ENCODE results near the gene VAMP1. TPM values are rescaled to one million over a fixed set of nuclear protein-coding genes. Genes with fewer than 3 reads are reported as not detected.
"Not testable (repeated sequence)": the region's sequence is repeated elsewhere in the genome, so short reads cannot be mapped to it uniquely, and the experiment has no call there.

VAMP1 gene
- total RNA-seq, 2 donors from 2014 or later = 5.6 to 17.8 TPM

DNA sequence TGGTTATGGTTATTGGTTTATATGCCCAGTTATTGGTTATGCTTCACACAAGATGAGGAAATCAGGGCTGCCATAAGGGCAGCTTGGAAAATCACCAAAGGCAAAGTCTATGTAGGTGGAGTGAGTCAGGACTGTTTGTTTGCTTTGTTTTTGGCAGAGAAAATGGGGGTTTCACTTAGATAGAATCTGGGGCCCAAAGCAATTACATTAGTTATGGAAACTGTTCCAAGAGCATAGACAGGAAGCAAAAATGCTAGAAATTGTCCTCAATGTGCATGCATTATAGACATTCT is 2.2 kb downstream of the VAMP1 start:
- H3K27ac Mint-ChIP-seq = no peak overlapping the region
- H3K9me3 ChIP-seq (ENCODE audit: control insufficient read depth, low read length) = no peaks in the 10 kb centered on the region
- no peak for DNase-seq
- H3K9me3 Mint-ChIP-seq = no peaks in the 10 kb centered on the region
- H3K9ac ChIP-seq (ENCODE audit: extremely low read depth, low read length, poor library complexity, severe bottlenecking) = no peak overlapping the region
- no peak overlapping the region for H3K27ac ChIP-seq (ENCODE audit: low read depth, low read length)
- no peak overlapping the region for H3K4me3 Mint-ChIP-seq
- peaks cover 38% of the 10 kb centered on the region for H3K36me3 Mint-ChIP-seq (ENCODE audit: low read depth)
- no peaks in the 10 kb centered on the region for H3K27me3 ChIP-seq (ENCODE audit: control insufficient read depth, insufficient read depth, low read length, poor library complexity, severe bottlenecking)
- peaks cover 15% of the 10 kb centered on the region for H3K4me1 Mint-ChIP-seq
- H3K4me3 ChIP-seq (ENCODE audit: low read length) = no peak overlapping the region
- H3K36me3 ChIP-seq (ENCODE audit: control insufficient read depth, insufficient read depth, low read length) = peaks cover 20% of the 10 kb centered on the region
- no peaks in the 10 kb centered on the region for H3K4me1 ChIP-seq (ENCODE audit: control insufficient read depth, insufficient read depth, low read length)
- no peak for TF ChIP-seq CTCF (conservative IDR thresholded peaks at IDR 0.05)
- H3K27me3 Mint-ChIP-seq (ENCODE audit: insufficient read depth) = peaks cover 14% of the 10 kb centered on the region

DNA sequence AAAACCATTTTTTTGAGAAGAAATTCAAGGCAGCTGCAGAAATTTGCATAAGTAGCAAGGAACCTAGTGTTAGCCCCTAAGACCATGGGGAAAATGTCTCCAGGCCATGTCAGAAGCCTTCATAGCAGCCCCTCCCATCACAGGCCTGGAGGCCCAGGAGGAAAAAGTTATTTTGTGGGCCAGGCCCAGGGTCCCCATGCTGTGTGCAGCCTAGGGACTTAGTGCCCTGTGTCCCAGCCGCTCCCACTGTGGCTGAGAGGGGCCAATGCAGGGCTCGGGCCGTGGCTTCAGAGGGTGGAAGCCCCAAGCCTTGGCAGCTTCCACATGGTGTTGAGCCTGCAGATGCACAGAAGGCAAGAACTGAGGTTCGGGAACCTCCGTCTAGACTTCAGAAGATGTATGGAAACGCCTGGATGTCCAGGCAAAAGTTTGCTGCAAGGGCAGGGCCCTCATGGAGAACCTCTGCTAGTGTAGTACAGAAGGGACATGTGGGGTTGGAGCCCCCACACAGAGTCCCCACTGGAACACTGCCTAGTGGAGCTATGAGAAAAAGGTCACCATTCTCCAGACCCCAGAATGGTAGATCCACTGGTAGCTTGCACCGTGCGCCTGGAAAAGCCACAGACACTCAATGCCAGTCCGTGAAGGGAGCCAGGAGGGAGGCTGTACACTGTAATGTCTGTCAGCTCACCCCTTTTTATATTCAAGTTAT is 2.8 kb downstream of the VAMP1 start:
- DNase-seq; H3K4me3 Mint-ChIP-seq; H3K4me1 ChIP-seq (ENCODE audit: control insufficient read depth, insufficient read depth, low read length); H3K9me3 Mint-ChIP-seq; H3K27me3 ChIP-seq (ENCODE audit: control insufficient read depth, insufficient read depth, low read length, poor library complexity, severe bottlenecking); H3K27ac Mint-ChIP-seq; H3K9me3 ChIP-seq (ENCODE audit: control insufficient read depth, low read length); H3K4me3 ChIP-seq (ENCODE audit: low read length); H3K27ac ChIP-seq (ENCODE audit: low read depth, low read length); H3K9ac ChIP-seq (ENCODE audit: extremely low read depth, low read length, poor library complexity, severe bottlenecking): not testable (repeated sequence)
- peaks cover 42% of the 10 kb centered on the region for H3K36me3 Mint-ChIP-seq (ENCODE audit: low read depth)
- H3K27me3 Mint-ChIP-seq (ENCODE audit: insufficient read depth) = peaks cover 13% of the 10 kb centered on the region
- peaks cover 15% of the 10 kb centered on the region for H3K4me1 Mint-ChIP-seq
- 92 to 94% methylated on average over 9 of the region's 9 CpGs for WGBS, 2 experiments (ENCODE audit: insufficient coverage in 1 of 2, insufficient read length in 1 of 2)
- H3K36me3 ChIP-seq (ENCODE audit: control insufficient read depth, insufficient read depth, low read length) = peaks cover 20% of the 10 kb centered on the region

- H3K4me3 ChIP-seq (ENCODE audit: low read length); H3K4me1 ChIP-seq (ENCODE audit: control insufficient read depth, insufficient read depth, low read length); H3K27ac Mint-ChIP-seq; H3K27ac ChIP-seq (ENCODE audit: low read depth, low read length); H3K9me3 Mint-ChIP-seq; DNase-seq; H3K9me3 ChIP-seq (ENCODE audit: control insufficient read depth, low read length); H3K4me3 Mint-ChIP-seq; H3K9ac ChIP-seq (ENCODE audit: extremely low read depth, low read length, poor library complexity, severe bottlenecking); H3K27me3 ChIP-seq (ENCODE audit: control insufficient read depth, insufficient read depth, low read length, poor library complexity, severe bottlenecking); H3K27me3 Mint-ChIP-seq (ENCODE audit: insufficient read depth): not testable (repeated sequence)
- H3K4me1 Mint-ChIP-seq = peaks cover 15% of the 10 kb centered on the region
- peaks cover 51% of the 10 kb centered on the region for H3K36me3 Mint-ChIP-seq (ENCODE audit: low read depth)
- peaks cover 27% of the 10 kb centered on the region for H3K36me3 ChIP-seq (ENCODE audit: control insufficient read depth, insufficient read depth, low read length)
- WGBS, 2 experiments (ENCODE audit: insufficient coverage in 1 of 2, insufficient read length in 1 of 2) = 90 to 91% methylated on average over 2 to 4 of the region's 4 CpGs
Measured at GRCh38 chr12:6466751-6467150, 3.7 kb downstream of the VAMP1 start.

DNA sequence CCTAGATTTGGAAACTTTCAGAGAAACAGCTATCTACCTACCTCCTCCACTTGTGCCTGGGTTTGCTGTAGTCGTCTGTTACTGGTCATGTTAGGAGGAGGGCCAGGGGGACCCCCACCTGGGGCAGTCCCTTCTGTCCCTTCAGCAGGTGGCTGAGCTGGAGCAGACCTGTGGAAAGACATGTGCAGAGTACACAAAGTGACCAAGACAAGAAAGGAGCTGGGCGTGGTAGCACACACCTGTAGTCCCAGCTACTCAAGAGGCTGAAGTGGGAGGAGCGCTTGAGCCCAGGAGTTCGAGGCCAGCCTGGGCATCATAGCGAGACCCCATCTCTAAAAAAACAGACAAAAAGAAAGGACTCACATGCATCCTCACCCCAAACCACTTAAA is 4.3 kb downstream of the VAMP1 start:
- no peaks in the 10 kb centered on the region for H3K9me3 ChIP-seq (ENCODE audit: control insufficient read depth, low read length)
- Mint-ChIP-seq H3K4me3 (no peak overlapping the region), H3K27me3 (ENCODE audit: insufficient read depth) (peaks cover 5% of the 10 kb centered on the region), H3K4me1 (peaks cover 12% of the 10 kb centered on the region), H3K9me3 (no peaks in the 10 kb centered on the region), H3K27ac (no peak overlapping the region), H3K36me3 (ENCODE audit: low read depth) (peaks cover 57% of the 10 kb centered on the region)
- H3K9ac ChIP-seq (ENCODE audit: extremely low read depth, low read length, poor library complexity, severe bottlenecking) = no peak overlapping the region
- H3K4me3 ChIP-seq (ENCODE audit: low read length) = no peak overlapping the region
- no peak for TF ChIP-seq CTCF (conservative IDR thresholded peaks at IDR 0.05)
- H3K4me1 ChIP-seq (ENCODE audit: control insufficient read depth, insufficient read depth, low read length) = no peaks in the 10 kb centered on the region
- DNase-seq = no peak
- H3K36me3 ChIP-seq (ENCODE audit: control insufficient read depth, insufficient read depth, low read length) = peaks cover 28% of the 10 kb centered on the region
- WGBS, 2 experiments (ENCODE audit: insufficient coverage in 1 of 2, insufficient read length in 1 of 2) = 85 to 93% methylated on average over 4 to 5 of the region's 5 CpGs
- no peak overlapping the region for H3K27ac ChIP-seq (ENCODE audit: low read depth, low read length)
- no peaks in the 10 kb centered on the region for H3K27me3 ChIP-seq (ENCODE audit: control insufficient read depth, insufficient read depth, low read length, poor library complexity, severe bottlenecking)

Data from endodermal cell (in vitro differentiated cells).